H1 (cell line): ENCODE data around the gene RNU5D-1. TPM values are rescaled to one million over a fixed set of nuclear protein-coding genes. Genes with fewer than 3 reads are reported as not detected.

Experiments used
- CTCF ChIA-PET: fragments of 300-600 bp; sonication (Branson Sonifier 250); formaldehyde crosslinking; loops from one replicate; lab custom pipeline; 2021; ENCODE audit not compliant: partially characterized antibody; lab: Charles Lee
- POLR2A ChIA-PET: fragments of 300-600 bp; sonication (Branson Sonifier 250); formaldehyde crosslinking; loops from one replicate; lab custom pipeline; 2021; ENCODE audit warnings: inconsistent platforms; ENCODE audit not compliant: partially characterized antibody; lab: Charles Lee
- DNase-seq, 2 experiments: peaks; one replicate each; pipeline versions ENCODE4 v3.0.0 to v3.0.0-alpha.2; 2010 to 2022; ENCODE audit warnings: low spot score in 2 of 2, low read depth in 1 of 2, mixed read lengths in 1 of 2
- FAIRE-seq: peaks from 2 replicates; lab custom pipeline; 2011; peaks lifted over from hg19 to GRCh38; lab: Jason Lieb, UNC
- H2AFZ ChIP-seq: 2 replicates; pipeline ENCODE4 v1.8.1; 2012; ENCODE audit warnings: low read length, inconsistent platforms
- H2AK5ac ChIP-seq: 2 replicates; pipeline ENCODE4 v1.6.1; 2013; ENCODE audit warnings: low read depth, low read length
- H2BK120ac ChIP-seq: replicated peaks from 2 replicates; pipeline ENCODE3; 2013; ENCODE audit warnings: low read depth, low read length, inconsistent platforms
- H2BK12ac ChIP-seq: 2 replicates; pipeline ENCODE4 v1.6.1; 2013; ENCODE audit warnings: low read depth, low read length
- H2BK15ac ChIP-seq: 2 replicates; pipeline ENCODE4 v1.6.1; 2013; ENCODE audit warnings: low read length
- H2BK20ac ChIP-seq: 2 replicates; pipeline ENCODE4 v1.6.1; 2013; ENCODE audit warnings: low read length
- H2BK5ac ChIP-seq: 2 replicates; pipeline ENCODE4 v1.6.1; 2013; ENCODE audit warnings: low read depth, low read length
- H3K14ac ChIP-seq: 2 replicates; pipeline ENCODE4 v1.6.1; 2013; ENCODE audit warnings: inconsistent platforms; ENCODE audit not compliant: insufficient read length
- H3K18ac ChIP-seq: 2 replicates; pipeline ENCODE4 v1.6.1; 2013; ENCODE audit warnings: low read length; ENCODE audit errors: extremely low read depth
- H3K23ac ChIP-seq: 2 replicates; pipeline ENCODE4 v1.6.1; 2013; ENCODE audit warnings: inconsistent platforms; ENCODE audit not compliant: insufficient read length
- H3K23me2 ChIP-seq: 2 replicates; pipeline ENCODE4 v1.6.1; 2013; ENCODE audit warnings: low read depth, low read length
- H3K27ac ChIP-seq: 2 replicates; pipeline ENCODE4 v1.6.1; 2011; ENCODE audit warnings: low read depth, low read length, inconsistent platforms
- H3K27me3 ChIP-seq, 4 experiments: replicated peaks in 1 of 4; 1 replicate in 1 of 4; 2 replicates in 3 of 4; pipeline versions ENCODE4 v1.6.1 to v1.8.1; 2011 to 2013; ENCODE audit warnings: low read length in 3 of 4, mild to moderate bottlenecking in 3 of 4, inconsistent platforms in 2 of 4, mixed read lengths in 2 of 4, moderate library complexity in 1 of 4; ENCODE audit not compliant: control insufficient read depth in 3 of 4, insufficient read depth in 3 of 4; ENCODE audit errors: extremely low read depth in 1 of 4
- H3K36me3 ChIP-seq, 4 experiments: 2 replicates each; pipeline versions ENCODE4 v1.6.1 to v1.8.1; 2011 to 2013; ENCODE audit warnings: mild to moderate bottlenecking in 4 of 4, low read length in 3 of 4, moderate library complexity in 2 of 4, control low read depth in 1 of 4, inconsistent platforms in 1 of 4; ENCODE audit not compliant: insufficient read depth in 4 of 4, control insufficient read depth in 2 of 4
- H3K4ac ChIP-seq: replicated peaks from 2 replicates; pipeline ENCODE3; 2013; ENCODE audit warnings: low read length, low read depth, mixed read lengths, inconsistent platforms; ENCODE audit not compliant: insufficient read length
- H3K4me1 ChIP-seq, 4 experiments: replicated peaks in 1 of 4; 1 replicate in 1 of 4; 2 replicates in 3 of 4; pipeline versions ENCODE4 v1.6.1 to v1.8.1; 2011 to 2013; ENCODE audit warnings: low read length in 3 of 4, inconsistent platforms in 2 of 4, mixed read lengths in 1 of 4; ENCODE audit not compliant: insufficient read depth in 4 of 4, control insufficient read depth in 3 of 4
- H3K4me2 ChIP-seq, 2 experiments: 2 replicates each; pipeline versions ENCODE4 v1.6.1 to v1.8.1; 2011 to 2013; ENCODE audit warnings: low read depth in 2 of 2, low read length in 2 of 2, control low read depth in 1 of 2, inconsistent platforms in 1 of 2, mild to moderate bottlenecking in 1 of 2; ENCODE audit not compliant: insufficient read depth in 1 of 2
- H3K4me3 ChIP-seq, 4 experiments: fragments of 200-600, 300-600 bp in 1 of 4; sonication (generic), shearing (Covaris generic), sonication (Bioruptor Twin) in 1 of 4; 2 replicates each; pipeline versions ENCODE4 v1.5.1 to v1.8.1; 2011 to 2016; ENCODE audit warnings: low read length in 4 of 4, low read depth in 3 of 4, control low read depth in 2 of 4, inconsistent platforms in 2 of 4, mild to moderate bottlenecking in 2 of 4, mixed read lengths in 1 of 4, moderate library complexity in 1 of 4; ENCODE audit not compliant: insufficient read depth in 2 of 4; ENCODE audit errors: extremely low read depth in 1 of 4
- H3K56ac ChIP-seq: replicated peaks from 2 replicates; pipeline ENCODE3; 2013; ENCODE audit warnings: low read depth, mild to moderate bottlenecking, mixed read lengths, low read length, inconsistent platforms; ENCODE audit not compliant: insufficient read length
- H3K79me1 ChIP-seq: 2 replicates; pipeline ENCODE4 v1.6.1; 2013; ENCODE audit warnings: low read depth, low read length, control low read depth
- H3K79me2 ChIP-seq, 2 experiments: 2 replicates each; pipeline versions ENCODE4 v1.6.1 to v1.8.1; 2012 to 2013; ENCODE audit warnings: low read length in 2 of 2, mild to moderate bottlenecking in 2 of 2, inconsistent platforms in 1 of 2; ENCODE audit not compliant: insufficient read depth in 2 of 2, control insufficient read depth in 1 of 2
- H3K9ac ChIP-seq, 4 experiments: replicated peaks in 1 of 4; 1 replicate in 1 of 4; 2 replicates in 3 of 4; pipeline versions ENCODE4 v1.6.1 to v1.8.1; 2011 to 2013; ENCODE audit warnings: low read depth in 3 of 4, low read length in 3 of 4, control low read depth in 2 of 4, mild to moderate bottlenecking in 2 of 4, moderate library complexity in 2 of 4, inconsistent platforms in 1 of 4; ENCODE audit errors: extremely low read depth in 1 of 4
- H3K9me3 ChIP-seq, 2 experiments: 2 replicates each; pipeline versions ENCODE4 v1.6.1 to v1.8.1; 2012 to 2013; ENCODE audit warnings: mild to moderate bottlenecking in 2 of 2, moderate library complexity in 2 of 2, control low read depth in 1 of 2, inconsistent platforms in 1 of 2, low read depth in 1 of 2, low read length in 1 of 2, mixed read lengths in 1 of 2; ENCODE audit not compliant: insufficient read depth in 2 of 2
- H4K20me1 ChIP-seq, 2 experiments: replicated peaks in 1 of 2; 2 replicates each; pipeline versions ENCODE3 to v1.8.1; 2011 to 2013; ENCODE audit warnings: inconsistent platforms in 2 of 2, low read length in 2 of 2, mild to moderate bottlenecking in 1 of 2; ENCODE audit not compliant: insufficient read depth in 2 of 2, control insufficient read depth in 1 of 2
- H4K5ac ChIP-seq: 2 replicates; pipeline ENCODE4 v1.6.1; 2013; ENCODE audit warnings: low read length, low read depth, mixed read lengths, inconsistent platforms; ENCODE audit not compliant: insufficient read length
- H4K8ac ChIP-seq: 2 replicates; pipeline ENCODE4 v1.8.0; 2013; ENCODE audit warnings: mild to moderate bottlenecking, moderate library complexity, low read length, inconsistent platforms; ENCODE audit not compliant: insufficient read depth; ENCODE audit errors: extremely low read depth
- H4K91ac ChIP-seq: replicated peaks from 2 replicates; pipeline ENCODE3; 2013; ENCODE audit warnings: low read length, mixed read lengths, inconsistent platforms; ENCODE audit not compliant: insufficient read length
- CHD2 ChIP-seq: IDR thresholded peaks from 2 replicates; pipeline ENCODE4 v1.6.1; 2012; ENCODE audit warnings: low read length, improper control_type of control experiment
- GTF2F1 ChIP-seq: IDR thresholded peaks from 2 replicates; pipeline ENCODE4 v1.6.1; 2012; ENCODE audit warnings: low read depth, low read length, improper control_type of control experiment, borderline replicate concordance
- KDM5A ChIP-seq: fragments of 200-600 bp; IDR thresholded peaks from 2 replicates; pipeline ENCODE4 v1.7.1; 2012; ENCODE audit warnings: mild to moderate bottlenecking, low read length, inconsistent platforms, mixed read lengths
- POLR2AphosphoS5 ChIP-seq: IDR thresholded peaks from 2 replicates; pipeline ENCODE4 v1.6.1; 2011; ENCODE audit warnings: low read depth, low read length
- RXRA ChIP-seq: IDR thresholded peaks from 2 replicates; pipeline ENCODE4 v1.6.1; 2011; ENCODE audit warnings: low read depth, mild to moderate bottlenecking, low read length, moderate library complexity; ENCODE audit not compliant: insufficient read depth
- SUZ12 ChIP-seq: fragments of 200-600 bp; sonication (generic); IDR thresholded peaks from 2 replicates; pipeline ENCODE4 v1.6.1; 2012; ENCODE audit warnings: mild to moderate bottlenecking, inconsistent platforms, low read length, moderate library complexity, mixed read lengths
- WGBS, 2 experiments: shearing (Covaris generic) in 1 of 2; methylation state at CpG; one replicate each; pipeline versions ENCODE4 v1.1.6 to v1.1.7; 2013 to 2015; ENCODE audit warnings: low lambda C conversion rate in 2 of 2, mixed read lengths in 2 of 2, inconsistent platforms in 1 of 2, low coverage in 1 of 2, missing lambda C conversion rate in 1 of 2; ENCODE audit not compliant: insufficient replicate concordance in 2 of 2, insufficient coverage in 1 of 2, insufficient read length in 1 of 2; ENCODE audit errors: extremely low coverage in 1 of 2, missing lambda C conversion rate in 1 of 2; 5-methylcytosine and 5-hydroxymethylcytosine counted together
- polyA plus RNA-seq, 7 experiments: library from polyadenylated mRNA; depleted of rRNA in 3 of 7; stranded (reverse) in 5 of 7; unstranded in 2 of 7; fragments of >200 nt in 5 of 7; fragments of 200-250 nt in 2 of 7; gene quantifications; 1 replicate in 5 of 7; 2 replicates in 1 of 7; 4 replicates in 1 of 7; pipeline versions ENCODE4 v1.2.1 to v1.2.3, GENCODE V29; 2011 to 2013; ENCODE audit warnings: missing spikeins in 2 of 7, mixed read lengths in 2 of 7
- total RNA-seq: library from RNA; stranded (reverse); fragmentation: NEBNext Ultra II Directional; extraction: Animal tissue kit (Norgen Biotek cat#: 25700); gene quantifications from 2 replicates; pipeline ENCODE4 v1.2.1, GENCODE V29; 2021

The RNU5D-1 gene
- total and polyA plus RNA-seq, 2 of the 8 experiments (the other 6 are each of a cell fraction or from before 2014, with no cell fraction given), result under 0.01 TPM; not detected in 1

GRCh38 chr1:44718091-44718490 is 12.9 kb downstream of the RNU5D-1 start:
- Histone ChIP-seq H2AFZ (no peak overlapping the region), H4K20me1 (no peaks in the 10 kb centered on the region), H3K27ac (no peak overlapping the region), H2AK5ac (no peak overlapping the region), H2BK120ac (no peak overlapping the region), H2BK5ac (no peak overlapping the region), H3K79me2 (no peaks in the 10 kb centered on the region), H2BK15ac (no peak overlapping the region), H2BK20ac (no peak overlapping the region), H3K14ac (no peak overlapping the region), H3K23ac (no peak overlapping the region), H3K9me3 (no peaks in the 10 kb centered on the region), H3K9ac (no peak overlapping the region), H3K36me3 (no peaks in the 10 kb centered on the region), H3K56ac (no peak overlapping the region), H3K18ac (no peak overlapping the region), H4K5ac (no peak overlapping the region), H3K4me1 (no peaks in the 10 kb centered on the region), H3K23me2 (no peaks in the 10 kb centered on the region), H4K91ac (no peak overlapping the region), H3K27me3 (no peaks in the 10 kb centered on the region), H3K4me3 (no peak overlapping the region), H3K4me2 (no peak overlapping the region), H2BK12ac (no peak overlapping the region), H4K8ac (no peak overlapping the region), H3K79me1 (no peaks in the 10 kb centered on the region), H3K4ac (no peak overlapping the region)
- WGBS, 2 experiments, result 90% methylated on average over 6 of the region's 6 CpGs; no CpG with 5 or more reads in 1 of the 2 experiments
- DNase-seq (no peak), FAIRE-seq (no peak)
- CTCF ChIA-PET, result interaction anchor here (0.7 to 10.2 kb wide), 10 partner anchors 11 to 362 kb away, joined by 3 to 107 read pairs (median 4); partner anchors contain the start of gene RNU5D-1
- POLR2A ChIA-PET, result interaction anchor here (0.6 to 22.5 kb wide), 10 partner anchors 9 to 101 kb away, joined by 3 to 428 read pairs (median 3); partner anchors contain the start of genes BEST4, RNU5D-1 and RPS8
- TF ChIP-seq CHD2, result no peak
- no peak for TF ChIP-seq KDM5A
- no peak for TF ChIP-seq POLR2AphosphoS5
- TF ChIP-seq RXRA, result no peak
- no peak for TF ChIP-seq GTF2F1
- no peak for TF ChIP-seq SUZ12
